Jurkat, Clone E6-1 (cell line): ENCODE measurements around the gene CSNK2A1.
"Not testable (repeated sequence)": the region's sequence is repeated elsewhere in the genome, so short reads cannot be mapped to it uniquely, and the experiment has no call there.

Source experiments
- DNase-seq: peaks from one replicate; pipeline ENCODE4 v3.0.0-alpha.2; 2011; ENCODE audit warnings: low read depth, low spot score
- H3K4me3 ChIP-seq: 2 replicates; pipeline ENCODE4 v1.5.1; 2011; ENCODE audit warnings: mild to moderate bottlenecking, low read length, control low read depth, moderate library complexity

CSNK2A1 gene

DNA sequence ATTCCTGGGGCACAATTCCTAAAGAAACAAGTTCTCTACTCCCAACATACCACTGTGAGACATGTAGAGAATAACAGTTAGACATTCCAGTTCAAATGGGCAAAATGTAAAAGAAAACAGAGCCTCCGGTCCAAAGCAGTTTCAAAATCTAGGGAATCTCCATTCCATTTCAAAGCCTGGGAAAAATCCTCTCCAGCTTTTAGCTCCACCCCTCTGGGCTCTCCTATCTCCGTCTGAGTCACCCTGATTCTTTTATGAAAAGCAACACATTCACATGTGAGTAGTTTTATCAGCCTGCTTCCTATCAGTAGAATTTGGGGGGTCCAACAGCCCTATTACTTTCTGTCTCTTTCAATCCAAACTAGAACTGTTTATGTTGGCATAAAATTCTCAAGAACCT lies 3.7 kb downstream of the CSNK2A1 start:
- H3K4me3 ChIP-seq, result no peak overlapping the region
- no peak for DNase-seq

DNA sequence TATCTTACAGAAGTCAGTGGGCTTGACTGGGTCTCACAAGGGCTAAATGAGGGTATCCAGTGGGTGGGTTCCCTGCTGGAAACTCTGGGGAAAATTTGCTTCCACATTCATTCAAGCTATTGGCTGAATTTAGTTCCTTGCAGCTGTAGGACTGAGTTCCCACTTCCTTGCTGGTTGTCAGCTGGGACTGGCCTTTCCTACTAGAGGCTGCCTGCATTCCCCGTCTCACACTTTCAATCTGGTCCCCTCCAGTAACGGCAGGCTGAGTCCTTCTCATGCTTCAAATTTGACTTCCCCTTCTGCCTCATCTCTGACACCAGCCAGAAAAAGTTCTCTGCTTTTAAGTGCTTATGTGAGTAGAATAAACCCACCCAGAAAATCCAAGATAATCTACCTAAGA lies 4.4 kb downstream of the CSNK2A1 start:
- DNase-seq, result no peak
- H3K4me3 ChIP-seq, result no peak overlapping the region

DNA sequence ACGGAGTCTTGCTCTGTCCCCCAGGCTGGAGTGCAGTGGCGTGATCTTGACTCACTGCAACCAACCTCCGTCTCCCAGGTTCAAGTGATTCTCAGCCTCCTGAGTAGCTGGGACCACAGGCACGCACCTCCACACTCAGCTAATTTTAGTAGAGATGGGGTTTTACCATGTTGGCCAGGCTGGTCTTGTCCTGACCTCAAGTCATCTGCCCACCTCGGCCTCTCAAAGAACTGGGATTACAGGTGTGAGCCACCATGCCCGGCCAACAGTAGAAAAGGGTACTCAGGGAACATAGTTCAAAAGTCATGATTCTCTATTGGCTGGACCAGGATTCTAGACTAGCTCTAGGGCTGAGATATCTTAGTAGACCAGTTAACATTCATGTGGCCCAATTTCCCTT lies 5.6 kb downstream of the CSNK2A1 start:
- DNase-seq, result no peak
- H3K4me3 ChIP-seq, result no peak overlapping the region

DNA sequence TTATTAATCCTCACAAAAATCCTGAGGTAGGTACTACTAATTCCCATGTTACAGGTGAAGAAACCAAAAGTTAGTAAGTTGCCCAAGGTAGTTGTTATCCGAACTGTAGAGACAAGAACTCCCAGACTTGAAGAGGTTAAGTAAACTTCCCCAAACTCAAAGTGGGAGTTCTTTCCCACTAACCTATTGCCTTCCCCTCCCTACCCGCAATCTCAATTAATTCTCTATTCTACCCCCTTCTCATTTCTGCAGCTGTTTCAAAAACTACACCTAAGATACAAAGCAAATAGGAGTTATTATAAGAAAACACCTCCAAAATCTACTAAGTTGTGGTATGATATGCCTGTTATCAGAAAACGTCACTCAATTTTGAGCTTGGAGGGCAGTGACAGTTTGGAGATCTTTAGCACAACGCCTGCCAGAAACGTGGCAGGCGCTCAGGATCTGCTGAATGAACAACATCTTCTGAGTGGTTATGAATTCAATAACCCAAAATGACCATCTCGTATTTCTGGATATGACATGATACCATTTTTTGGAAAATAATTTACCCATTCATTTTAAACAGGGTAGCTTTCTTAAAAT lies 7.1 kb downstream of the CSNK2A1 start:
- no peak overlapping the region for H3K4me3 ChIP-seq
- no peak for DNase-seq

DNA sequence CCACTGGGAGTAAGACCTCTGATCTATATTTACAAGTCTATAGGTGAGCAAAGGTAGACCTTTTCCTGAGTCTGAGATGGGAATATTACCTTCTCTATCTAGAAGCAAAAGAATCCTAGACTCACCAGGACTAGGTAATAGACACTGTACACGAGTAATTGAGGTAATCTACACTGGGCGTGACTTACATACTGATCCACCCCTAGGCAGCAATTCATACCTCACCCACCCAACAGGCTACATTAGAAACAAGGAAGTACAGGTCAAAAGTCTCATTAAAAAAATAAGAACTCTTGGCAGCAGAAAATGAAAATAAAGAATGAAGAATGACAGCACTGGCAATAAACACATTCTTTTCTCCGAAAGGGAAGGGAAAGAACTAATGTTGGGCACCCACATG lies 7.6 kb downstream of the CSNK2A1 start:
- no peak for DNase-seq
- no peak overlapping the region for H3K4me3 ChIP-seq

DNA sequence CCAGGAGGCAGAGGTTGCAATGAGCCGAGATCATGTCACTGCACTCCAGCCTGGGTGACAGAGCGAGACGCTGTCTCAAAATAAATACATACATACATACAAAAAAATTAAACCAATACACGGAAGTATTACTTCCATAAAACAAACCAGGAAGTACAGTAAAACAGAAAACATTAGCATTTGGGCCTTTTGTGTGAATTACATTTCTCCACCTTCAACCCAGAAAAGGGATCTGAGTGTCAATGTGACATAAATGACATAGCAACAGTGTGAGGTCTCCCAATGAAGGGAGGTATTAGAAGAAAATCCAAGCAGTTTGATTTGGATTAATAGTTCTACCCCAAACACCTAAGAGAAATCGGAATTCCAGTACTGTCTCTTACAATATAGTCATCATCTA lies 10.1 kb downstream of the CSNK2A1 start:
- H3K4me3 ChIP-seq, result no peak overlapping the region
- DNase-seq, result no peak

DNA sequence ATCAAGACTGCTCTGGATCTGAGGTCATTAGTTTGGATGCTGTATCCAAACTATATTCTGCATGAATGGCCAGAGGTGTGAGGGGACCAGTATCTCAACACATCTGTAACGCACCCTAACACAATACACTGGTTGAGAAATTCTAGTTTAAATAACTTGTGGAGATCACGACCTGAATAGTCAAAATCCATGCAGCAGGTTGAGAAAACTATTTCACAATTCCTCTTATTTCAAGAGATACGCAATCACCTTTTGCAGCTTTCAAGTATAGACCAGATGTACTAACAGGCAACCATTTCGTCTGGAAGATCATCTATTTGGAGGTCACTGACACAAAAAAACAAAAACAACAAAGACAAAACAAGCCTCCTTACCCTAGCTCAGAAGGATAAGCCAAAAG lies 11.1 kb downstream of the CSNK2A1 start:
- no peak for DNase-seq
- no peak overlapping the region for H3K4me3 ChIP-seq

DNA sequence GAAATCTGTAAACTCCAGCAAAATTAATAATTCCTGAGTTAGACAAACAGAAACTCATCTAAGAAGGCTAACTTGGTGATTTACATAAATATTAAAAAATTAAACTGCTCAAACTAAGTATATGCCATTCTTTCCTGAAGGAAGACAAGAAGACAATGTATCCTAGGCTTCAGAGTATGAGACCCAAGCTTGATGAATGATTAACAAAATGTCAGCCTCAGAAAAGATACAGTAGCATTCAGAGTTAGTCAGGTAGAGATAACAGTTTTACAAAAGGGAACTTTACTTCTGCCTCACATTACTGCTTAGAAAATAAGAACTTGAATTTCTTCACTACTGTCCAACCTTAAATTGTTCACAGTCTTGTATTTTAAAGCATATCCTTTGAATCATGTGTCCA lies 12.0 kb downstream of the CSNK2A1 start:
- H3K4me3 ChIP-seq, result no peak overlapping the region
- no peak for DNase-seq

DNA sequence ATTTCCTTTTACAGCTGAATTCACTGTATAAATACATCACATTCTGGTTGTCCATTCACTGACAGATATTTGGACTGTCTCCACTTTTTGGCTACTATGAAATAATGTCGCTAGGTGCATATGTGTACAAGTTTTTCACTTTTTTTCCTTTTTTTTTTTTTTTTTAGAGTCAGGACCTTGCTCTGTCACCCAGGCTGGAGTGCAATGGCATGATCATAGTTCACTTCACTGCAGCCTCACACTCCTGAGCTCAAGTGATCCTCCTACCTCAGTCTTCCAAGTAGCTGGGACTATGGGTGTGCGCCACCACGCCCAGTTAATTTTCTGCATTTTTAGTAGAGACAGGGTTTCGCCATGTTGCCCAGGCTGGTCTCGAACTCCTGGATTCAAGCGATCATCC lies 13.3 kb downstream of the CSNK2A1 start:
- H3K4me3 ChIP-seq, result no peak overlapping the region
- DNase-seq, result no peak

DNA sequence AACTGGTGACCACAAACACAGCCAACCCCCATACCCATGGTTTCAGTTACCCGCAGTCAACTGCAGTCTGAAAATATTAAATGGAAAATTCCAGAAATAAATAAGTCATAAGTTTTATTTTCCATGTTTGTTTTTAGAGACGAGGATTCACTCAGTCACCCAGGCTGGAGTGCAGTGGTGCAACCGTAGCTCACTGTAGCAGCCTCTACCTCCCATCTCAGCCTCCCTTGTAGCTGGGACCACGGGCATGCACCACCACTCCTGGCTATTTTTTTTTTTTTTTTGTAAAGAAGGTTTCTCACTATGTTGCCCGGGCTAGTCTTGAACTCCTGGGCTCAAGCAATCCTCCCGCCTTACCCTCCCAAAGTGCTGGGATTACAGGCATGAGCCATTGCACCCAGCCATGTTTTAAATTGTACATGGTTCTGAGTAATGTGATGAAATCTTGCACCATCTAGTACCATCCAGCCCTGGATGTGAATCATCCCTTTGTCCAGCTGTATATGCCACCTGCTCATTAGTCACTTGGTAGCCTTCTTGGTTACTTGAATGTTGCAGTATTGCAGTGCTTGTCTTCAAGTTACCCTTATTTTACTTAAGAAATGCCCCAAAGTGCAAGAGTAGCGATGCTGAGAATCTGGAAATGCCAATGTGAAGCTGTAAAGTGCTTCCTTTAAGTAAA lies 14.5 kb downstream of the CSNK2A1 start:
- H3K4me3 ChIP-seq, result no peak overlapping the region
- DNase-seq, result no peak

DNA sequence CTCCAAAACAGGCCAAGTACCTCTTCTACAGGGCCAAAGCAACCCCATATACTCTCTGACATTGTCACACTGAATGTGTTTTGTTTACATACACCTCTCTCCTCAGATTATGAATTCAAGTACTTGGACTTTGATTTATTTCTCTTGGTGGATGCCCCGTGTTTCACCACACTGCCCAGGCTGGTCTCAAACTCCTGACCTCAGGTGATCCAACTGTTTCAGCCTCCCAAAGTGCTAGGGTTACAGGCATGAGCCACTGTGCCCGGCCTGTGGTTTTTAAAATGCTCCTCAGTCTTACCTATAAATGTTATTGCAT lies 16.1 kb downstream of the CSNK2A1 start:
- DNase-seq, result no peak
- no peak overlapping the region for H3K4me3 ChIP-seq

DNA sequence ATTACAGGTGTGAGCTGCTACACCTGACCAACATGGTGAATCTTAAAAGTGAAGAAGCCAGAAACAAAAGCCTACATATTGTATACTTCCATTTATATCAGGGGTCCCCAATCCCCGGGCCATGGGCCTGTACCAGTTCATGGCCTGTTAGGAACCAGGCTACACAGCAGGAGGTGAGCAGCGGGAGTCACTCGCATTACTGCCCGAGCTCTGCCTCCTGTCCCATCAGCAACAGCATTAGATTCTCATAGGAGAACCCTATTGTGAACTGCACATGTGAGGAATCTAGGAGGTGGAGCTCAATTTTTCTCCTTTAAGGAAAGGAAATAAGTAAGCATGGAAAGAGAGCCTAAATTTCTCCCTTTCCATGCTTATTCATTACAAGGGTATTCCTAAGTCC lies 21.7 kb downstream of the CSNK2A1 start:
- no peak for DNase-seq
- H3K4me3 ChIP-seq, result no peak overlapping the region

DNA sequence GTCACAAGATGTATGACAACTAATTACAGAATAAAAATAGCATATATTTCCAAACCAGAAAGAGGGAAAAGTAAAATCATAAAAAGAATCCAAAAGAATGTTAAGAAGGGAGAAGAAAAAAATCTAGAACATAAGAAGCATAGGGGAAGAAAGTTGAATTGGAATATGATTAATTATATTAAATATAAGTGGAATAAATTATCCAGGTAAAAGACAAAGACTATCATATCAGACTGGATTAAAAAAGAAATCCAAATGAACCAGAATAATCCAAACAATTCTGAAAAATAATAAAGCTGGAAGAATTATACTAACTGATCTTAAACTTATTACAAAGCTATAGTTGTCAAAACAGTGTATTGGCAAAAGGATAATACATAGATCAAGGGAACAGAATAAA lies 23.6 kb downstream of the CSNK2A1 start:
- DNase-seq, result no peak
- H3K4me3 ChIP-seq, result no peak overlapping the region

DNA sequence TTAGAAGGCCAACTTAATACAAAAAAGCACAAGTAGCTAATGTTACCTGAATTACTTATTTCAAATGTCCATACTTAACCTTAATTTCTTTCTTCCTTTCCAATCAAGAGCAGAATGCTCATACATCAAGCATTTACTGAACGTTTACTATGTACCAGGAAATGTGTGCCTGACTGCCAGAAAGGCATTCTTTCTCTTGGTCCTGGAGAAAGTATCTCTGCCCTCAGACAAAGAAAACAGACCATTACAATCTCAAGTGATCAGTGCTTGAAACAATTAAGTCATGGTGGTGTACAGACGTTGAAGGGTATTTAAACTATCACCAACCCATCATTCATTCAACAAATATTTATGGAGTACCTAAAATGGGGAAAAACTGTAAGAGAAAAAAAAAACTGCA lies 26.4 kb downstream of the CSNK2A1 start:
- H3K4me3 ChIP-seq, result no peak overlapping the region
- no peak for DNase-seq

DNA sequence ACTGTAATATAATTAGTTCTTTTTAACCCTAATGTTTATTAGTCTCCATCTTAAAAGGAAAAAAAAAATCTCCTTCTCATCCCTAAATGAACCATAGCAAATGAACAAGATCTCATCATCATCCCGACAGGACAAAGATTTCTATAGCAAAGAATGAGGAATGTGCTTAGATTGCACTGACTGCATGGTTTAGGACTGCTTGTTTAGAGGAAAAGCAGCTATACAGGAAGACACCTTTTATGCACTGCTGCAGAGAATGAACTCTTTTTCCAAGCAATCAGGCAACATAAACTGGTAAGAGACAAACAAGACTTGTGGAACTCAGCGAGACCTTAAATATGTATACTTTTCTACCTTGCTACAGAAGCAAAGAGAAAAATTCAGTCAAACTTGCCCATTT lies 26.8 kb downstream of the CSNK2A1 start:
- H3K4me3 ChIP-seq, result no peak overlapping the region
- no peak for DNase-seq

DNA sequence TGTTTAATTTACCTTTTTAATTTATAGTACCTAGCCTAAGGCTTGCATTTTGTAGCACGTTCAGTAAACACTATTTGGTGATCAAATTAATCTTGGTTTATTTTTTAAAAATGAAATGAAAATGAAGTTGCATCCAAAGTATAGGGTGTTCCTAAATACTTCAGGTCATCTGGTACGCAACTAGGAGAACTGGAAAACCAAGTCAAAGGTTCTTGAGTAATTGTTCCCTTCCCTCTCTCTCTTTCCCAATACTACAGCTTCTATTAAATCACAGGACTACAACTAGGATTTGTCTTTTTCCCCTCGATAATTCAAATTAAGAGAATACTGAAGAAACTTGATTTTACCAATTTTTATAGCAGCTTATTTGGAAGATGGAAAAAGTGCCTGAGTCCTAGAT lies 27.9 kb downstream of the CSNK2A1 start:
- no peak overlapping the region for H3K4me3 ChIP-seq
- no peak for DNase-seq

DNA sequence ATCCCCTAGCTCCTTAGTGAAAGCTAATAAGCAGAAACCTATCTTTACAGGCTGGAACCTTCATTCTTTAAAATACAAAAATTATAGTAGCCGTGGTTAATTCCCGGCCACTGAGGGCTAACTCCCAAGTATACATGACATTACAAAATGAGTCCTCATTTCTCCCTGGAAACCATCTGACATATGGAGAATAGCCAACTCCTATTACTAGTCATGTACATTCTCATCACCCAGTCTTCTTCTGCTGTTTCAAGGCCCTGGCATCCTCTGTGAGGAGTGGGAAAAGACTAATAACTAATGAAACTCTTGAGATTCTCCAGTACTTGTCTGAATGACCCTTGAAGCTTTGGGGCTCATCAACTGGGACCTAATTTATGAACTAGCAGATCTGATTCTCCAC lies 30.2 kb downstream of the CSNK2A1 start:
- H3K4me3 ChIP-seq, result no peak overlapping the region
- DNase-seq, result no peak

DNA sequence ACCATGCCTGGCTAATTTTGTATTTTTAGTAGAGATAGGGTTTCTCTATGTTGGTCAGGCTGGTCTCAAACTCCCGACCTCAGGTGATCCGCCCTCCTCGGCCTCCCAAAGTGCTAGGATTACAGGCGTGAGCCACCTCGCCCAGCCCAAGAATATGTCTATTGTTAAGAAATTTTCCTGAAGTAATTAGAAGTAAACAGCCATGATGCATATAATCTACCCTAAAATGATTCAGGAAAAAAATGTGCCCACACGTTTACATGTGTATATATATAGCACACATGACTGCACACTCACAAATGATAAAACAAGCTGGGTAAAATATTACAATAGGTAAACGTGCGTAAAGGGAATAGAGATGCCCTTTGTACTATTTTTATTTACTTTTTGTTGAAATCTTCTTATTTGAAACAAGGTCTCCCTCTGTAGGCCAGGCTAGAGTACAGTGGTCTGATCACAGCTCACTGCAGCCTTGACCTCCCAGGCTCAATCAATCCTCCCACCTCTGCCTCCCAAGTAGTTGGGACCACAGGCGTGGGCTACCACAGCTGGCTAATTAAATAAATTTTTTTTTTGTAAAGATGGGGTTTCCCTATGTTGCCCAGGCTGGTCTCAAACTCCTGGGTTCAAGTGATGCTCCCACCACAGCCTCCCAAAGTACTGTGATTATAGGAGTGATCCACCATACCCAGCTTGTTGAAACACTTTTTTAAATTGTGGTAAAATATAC lies 33.1 kb downstream of the CSNK2A1 start:
- DNase-seq, H3K4me3 ChIP-seq: not testable (repeated sequence)

DNA sequence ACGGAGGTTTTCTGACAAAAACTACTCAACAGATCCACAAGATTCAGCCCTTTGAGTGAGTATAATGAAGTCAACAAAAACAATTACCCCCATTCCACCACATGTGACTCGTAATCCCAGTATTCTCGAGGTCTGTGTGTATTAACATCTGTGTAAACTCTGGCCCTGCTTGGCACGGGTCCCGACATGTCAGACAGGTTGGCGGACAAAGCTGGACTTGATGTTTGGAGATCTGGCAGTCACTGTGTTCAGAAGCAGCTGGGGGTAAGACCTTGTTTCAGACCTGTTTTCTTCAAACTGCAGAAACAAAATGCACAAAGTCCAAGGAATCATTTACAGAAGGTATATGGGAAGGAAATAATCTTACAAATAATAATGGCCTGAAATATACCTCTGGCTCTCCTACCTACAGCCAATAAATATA lies 35.2 kb downstream of the CSNK2A1 start:
- H3K4me3 ChIP-seq, DNase-seq: not testable (repeated sequence)

DNA sequence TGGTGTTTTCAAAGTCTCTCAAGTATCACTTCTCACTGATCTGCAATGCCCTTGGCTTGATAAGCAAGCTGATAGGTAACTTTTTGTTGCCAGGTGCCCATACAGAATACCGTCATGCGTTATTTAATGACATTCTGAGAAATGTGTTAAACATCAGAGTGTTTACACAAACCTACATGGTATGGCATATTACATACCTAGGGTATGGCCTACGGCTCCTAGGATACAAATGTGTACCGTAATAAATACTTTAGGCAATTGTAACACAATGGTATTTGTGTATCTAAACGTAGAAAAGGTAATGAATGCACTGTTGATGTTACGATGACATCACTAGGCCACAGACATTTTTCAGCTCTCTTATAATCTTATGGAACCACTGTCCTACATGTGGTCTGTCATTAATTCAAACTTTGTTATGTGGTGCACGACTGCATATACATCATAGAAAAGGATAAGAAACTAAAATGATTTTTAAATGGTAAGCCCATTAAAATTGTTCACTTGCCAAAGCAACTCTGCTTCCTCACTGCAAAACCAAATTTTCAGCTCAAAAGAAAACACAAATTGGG lies 35.7 kb downstream of the CSNK2A1 start:
- no peak for DNase-seq

More for the DNA sequence above, 35.7 kb downstream of the CSNK2A1 start:
- no peak overlapping the region for H3K4me3 ChIP-seq
